OCI-LY3 (cell line): ENCODE measurements around the gene KMO.

Experiments
- EZH2phosphoT487 ChIP-seq: fragments of 200-600 bp; shearing (Covaris generic); IDR thresholded peaks from 2 replicates; pipeline ENCODE4 v1.6.1; 2018; ENCODE audit warnings: antibody characterized with exemption, mixed run types, low read depth
- TF ChIP-seq, protein P1 (sequence below): fragments of 200-600, 300-600 bp; sonication (generic); IDR thresholded peaks from 2 replicates; pipeline ENCODE4 v1.5.1; 2014; ENCODE audit warnings: antibody characterized with exemption, low read length, low read depth

- TF ChIP-seq, protein P1, sequence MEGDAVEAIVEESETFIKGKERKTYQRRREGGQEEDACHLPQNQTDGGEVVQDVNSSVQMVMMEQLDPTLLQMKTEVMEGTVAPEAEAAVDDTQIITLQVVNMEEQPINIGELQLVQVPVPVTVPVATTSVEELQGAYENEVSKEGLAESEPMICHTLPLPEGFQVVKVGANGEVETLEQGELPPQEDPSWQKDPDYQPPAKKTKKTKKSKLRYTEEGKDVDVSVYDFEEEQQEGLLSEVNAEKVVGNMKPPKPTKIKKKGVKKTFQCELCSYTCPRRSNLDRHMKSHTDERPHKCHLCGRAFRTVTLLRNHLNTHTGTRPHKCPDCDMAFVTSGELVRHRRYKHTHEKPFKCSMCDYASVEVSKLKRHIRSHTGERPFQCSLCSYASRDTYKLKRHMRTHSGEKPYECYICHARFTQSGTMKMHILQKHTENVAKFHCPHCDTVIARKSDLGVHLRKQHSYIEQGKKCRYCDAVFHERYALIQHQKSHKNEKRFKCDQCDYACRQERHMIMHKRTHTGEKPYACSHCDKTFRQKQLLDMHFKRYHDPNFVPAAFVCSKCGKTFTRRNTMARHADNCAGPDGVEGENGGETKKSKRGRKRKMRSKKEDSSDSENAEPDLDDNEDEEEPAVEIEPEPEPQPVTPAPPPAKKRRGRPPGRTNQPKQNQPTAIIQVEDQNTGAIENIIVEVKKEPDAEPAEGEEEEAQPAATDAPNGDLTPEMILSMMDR = no peak
- TF ChIP-seq EZH2phosphoT487 = no peak
These were observed 24.9 kb downstream of the KMO start for GRCh38 chr1:241557031-241557430.
